GM19468 (cell line): ENCODE measurements around the gene SAMD4A.

Experiments
- ATAC-seq: cut with Tn5 transposase; IDR thresholded peaks from one replicate; pipeline ENCODE4 v1.9.1; 2021; ENCODE audit warnings: mild to moderate bottlenecking, moderate library complexity, moderate number of reproducible peaks; ENCODE audit not compliant: unreplicated experiment; ENCODE audit errors: extremely low read depth

SAMD4A gene

GRCh38 chr14:54771411-54772027, 204.6 kb downstream of the SAMD4A start:
- no peak for ATAC-seq

- no peak for ATAC-seq
These were observed 205.5 kb downstream of the SAMD4A start for GRCh38 chr14:54772451-54772881.

GRCh38 chr14:54773171-54774006, 206.5 kb downstream of the SAMD4A start:
- no peak for ATAC-seq

GRCh38 chr14:54774824-54775223, 207.9 kb downstream of the SAMD4A start:
- ATAC-seq = no peak

- no peak for ATAC-seq
These were observed 208.7 kb downstream of the SAMD4A start for GRCh38 chr14:54775486-54776140.

- no peak for ATAC-seq
These were observed 209.6 kb downstream of the SAMD4A start for GRCh38 chr14:54776361-54777001.

GRCh38 chr14:54777395-54777794, 210.5 kb downstream of the SAMD4A start:
- no peak for ATAC-seq

- no peak for ATAC-seq
These were observed 211.9 kb downstream of the SAMD4A start for GRCh38 chr14:54778618-54779345.

- no peak for ATAC-seq
These were observed 214.2 kb downstream of the SAMD4A start for GRCh38 chr14:54781080-54781479.

GRCh38 chr14:54781961-54782750, 215.2 kb downstream of the SAMD4A start:
- no peak for ATAC-seq

- peak; percentile 70 for ATAC-seq
These were observed 216.1 kb downstream of the SAMD4A start for GRCh38 chr14:54782751-54783659.

GRCh38 chr14:54783660-54784015, 216.7 kb downstream of the SAMD4A start:
- no peak for ATAC-seq

- ATAC-seq = no peak
These were observed 217.1 kb downstream of the SAMD4A start for GRCh38 chr14:54784060-54784459.

- no peak for ATAC-seq
These were observed 217.7 kb downstream of the SAMD4A start for GRCh38 chr14:54784657-54785056.

GRCh38 chr14:54785136-54785777, 218.3 kb downstream of the SAMD4A start:
- no peak for ATAC-seq

- no peak for ATAC-seq
These were observed 219.1 kb downstream of the SAMD4A start for GRCh38 chr14:54785778-54786770.

GRCh38 chr14:54786838-54787237, 219.9 kb downstream of the SAMD4A start:
- no peak for ATAC-seq
